Heart right ventricle (tissue), 16 donors: Measurements from ENCODE around the gene NOM1. TPM values are rescaled to one million over a fixed set of nuclear protein-coding genes. Genes with fewer than 3 reads are reported as not detected.
A peak's percentile ranks its signal among the peaks of the same experiment; 100 is the strongest.

Source experiments
- ATAC-seq, 8 donors: fragments of 200-7000 bp; cut with Tn5 transposase; one replicate each; pipeline ENCODE4 v1.9.1; 2020; ENCODE audit warnings: mild to moderate bottlenecking in 8 of 8, moderate library complexity in 8 of 8, moderate number of reproducible peaks in 1 of 8
- DNase-seq, 2 donors: peaks; one replicate each; pipeline ENCODE4 v3.0.0-alpha.2; 2020
- H3K27ac ChIP-seq, 10 donors: fragments of 200-600 bp; sonication (generic) in 2 of 10; one replicate each; pipeline versions ENCODE4 v1.5.0 to v1.8.0; 2020 to 2022; ENCODE audit warnings: mild to moderate bottlenecking in 3 of 10
- H3K27me3 ChIP-seq, 7 donors: fragments of 200-600 bp; one replicate each; pipeline ENCODE4 v1.8.0; 2021 to 2022; ENCODE audit warnings: mild to moderate bottlenecking in 2 of 7
- H3K36me3 ChIP-seq, 9 donors: fragments of 200-600 bp; sonication (generic) in 1 of 9; one replicate each; pipeline versions ENCODE4 v1.5.0 to v1.8.0; 2020 to 2022; ENCODE audit warnings: mild to moderate bottlenecking in 2 of 9
- H3K4me1 ChIP-seq, 9 donors: fragments of 200-600 bp; sonication (generic) in 1 of 9; one replicate each; pipeline versions ENCODE4 v1.5.0 to v1.8.0; 2020 to 2022; ENCODE audit warnings: mild to moderate bottlenecking in 4 of 9
- H3K4me3 ChIP-seq, 10 donors: fragments of 200-600 bp; sonication (generic) in 2 of 10; one replicate each; pipeline versions ENCODE4 v1.5.0 to v1.8.0; 2020 to 2022; ENCODE audit warnings: mild to moderate bottlenecking in 7 of 10, moderate library complexity in 2 of 10
- H3K9me3 ChIP-seq, 11 donors: fragments of 200-600 bp in 10 of 11; sonication (generic) in 2 of 11; one replicate each; pipeline versions ENCODE4 v1.5.0 to v1.8.0; 2013 to 2022; ENCODE audit warnings: mild to moderate bottlenecking in 2 of 11, control low read depth in 1 of 11, moderate library complexity in 1 of 11
- CTCF ChIP-seq, 9 donors: fragments of 200-600 bp; sonication (generic) in 2 of 9; IDR thresholded peaks; one replicate each; pipeline versions ENCODE4 v1.5.0 to v1.8.0; 2021 to 2022; ENCODE audit warnings: antibody characterized with exemption in 9 of 9, mild to moderate bottlenecking in 5 of 9, moderate library complexity in 1 of 9
- WGBS, 2 donors: extraction: QIAGEN DNeasy Blood & Tissue Kit; methylation state at CpG; one replicate each; pipeline ENCODE4 v1.1.7; 2013; ENCODE audit warnings: inconsistent platforms in 1 of 2; 5-methylcytosine and 5-hydroxymethylcytosine counted together
- intact Hi-C, 10 donors: fragments of 100-400 bp; cut with DNase I; formaldehyde crosslinking; loops; one replicate each; pipeline versions ENCODE4 v1.11.1 to v1.14.2; 2022
- polyA plus RNA-seq, 2 donors: library from polyadenylated mRNA; stranded (reverse); fragments of 200-250 nt; gene quantifications; one replicate each; pipeline ENCODE4 v1.2.3, GENCODE V29; 2013
- total RNA-seq, 10 donors: library from RNA; stranded (reverse); fragmentation: NEBNext Ultra II Directional in 3 of 10; extraction: Animal tissue kit (Norgen Biotek cat#: 25700) in 3 of 10; gene quantifications; one replicate each; pipeline versions ENCODE4 v1.2.1 to v1.2.4, GENCODE V29; 2021 to 2023
- donor health status: Arrhythmogenic right ventricular cardiomyopathy.
- donor health status: ischemic (EF 13 %, LVEDD 7.1; RV severe dilation, severe dysfunction).
- donor health status: healthy with polysubstance abuse.
- donor health status: DM: no; HTN: yes; CAD: no.
- donor health status: DM: no; HTN: no; CAD: no.
- donor health status: ischemic (EF 25% LVEDD 6.9; RV normal size, moderate dysfunction).
- donor health status: ischemic (EF 25% LVEDD 5.7; RV mildly dilated, moderate dysfunction).
- donor health status: healthy.
- donor health status: DM: yes; HTN: yes; CAD: no.
- donor health status: Ischemic cardiomyopathy.
- donor health status: ischemic (EF 35%, LVEDD 5.7; RV mildly dilated, moderate dysfunction).
- donor health status: nonischemic (EF 11% LVEDD 7.7; RV severe dilation, severe dysfunction).
- donor health status: DM: yes; HTN: yes; CAD: no.
- donor health status: PGD.
- donor health status: ischemic (EF 29% LVEDD 5.4; RV normal size, mild dysfunction).
- donor health status: nonischemic (EF 23%, LVEDD 6.1; RV moderate dilation, normal function).

NOM1 gene
- total and polyA plus RNA-seq, 12 donors, result 4.2 to 13.6 (median 8.3) TPM

DNA sequence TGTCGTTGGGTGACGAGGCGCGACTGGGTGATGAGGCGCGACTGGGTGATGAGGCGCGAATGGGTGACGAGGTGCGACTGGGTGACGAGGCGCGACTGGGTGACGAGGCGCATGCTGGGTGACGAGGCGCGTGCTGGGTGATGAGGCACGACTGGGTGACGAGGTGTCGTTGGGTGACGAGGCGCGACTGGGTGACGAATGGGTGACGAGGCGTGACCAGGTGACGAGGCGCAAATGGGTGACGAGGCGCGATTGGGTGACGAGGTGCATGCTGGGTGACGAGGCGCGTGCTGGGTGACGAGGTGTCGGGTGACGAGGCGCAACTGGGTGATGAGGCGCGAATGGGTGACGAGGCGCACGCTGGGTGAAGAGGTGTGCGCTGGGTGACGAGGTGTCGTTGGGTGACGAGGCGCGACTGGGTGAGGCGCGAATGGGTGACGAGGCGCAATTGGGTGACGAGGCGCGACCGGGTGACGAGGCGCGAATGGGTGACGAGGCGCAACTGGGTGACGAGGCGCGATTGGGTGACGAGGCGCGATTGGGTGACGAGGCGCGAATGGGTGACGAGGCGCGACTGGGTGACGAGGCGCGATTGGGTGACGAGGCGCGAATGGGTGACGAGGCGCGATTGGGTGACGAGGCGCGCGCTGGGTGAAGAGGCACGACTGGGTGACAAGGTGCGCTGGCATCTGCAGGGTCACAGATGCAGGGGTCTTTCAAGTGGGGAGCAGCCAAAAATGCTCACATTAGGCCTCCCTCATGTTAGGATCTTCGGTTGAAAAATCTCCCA lies 7.9 kb upstream of the NOM1 start:
- 98 to 99% methylated on average over 79 to 92 of the region's 92 CpGs for WGBS, 2 donors
- Histone ChIP-seq H3K27ac (no peak overlapping the region), H3K4me1 (no peaks in the 10 kb centered on the region), H3K9me3 (no peaks in the 10 kb centered on the region), H3K27me3 (peaks cover 6 to 48% (median 39%) of the 10 kb centered on the region in 7 donors), H3K36me3 (no peaks in the 10 kb centered on the region), H3K4me3 (no peak overlapping the region)
- DNase-seq, result no peak
- ATAC-seq, result no peak
- intact Hi-C loops, result loop anchor here in 1 of 10 donors (10.0 kb wide), 1 partner anchor 47 kb away; the partner anchor contains the start of gene LMBR1
- no peak for TF ChIP-seq CTCF (IDR thresholded peaks at IDR 0.05)

GRCh38 chr7:156942708-156943090 lies 6.8 kb upstream of the NOM1 start:
- Histone ChIP-seq H3K9me3 (no peaks in the 10 kb centered on the region), H3K4me1 (no peaks in the 10 kb centered on the region), H3K4me3 (no peak overlapping the region), H3K27me3 (peaks cover 6 to 48% (median 39%) of the 10 kb centered on the region in 7 donors), H3K27ac (no peak overlapping the region), H3K36me3 (no peaks in the 10 kb centered on the region)
- WGBS, 2 donors, result 22 to 32% methylated on average over 24 of the region's 24 CpGs
- DNase-seq, result no peak
- ATAC-seq, result peak in 4 of 8 donors; percentile 19 to 37 (median 34)
- no peak for TF ChIP-seq CTCF (IDR thresholded peaks at IDR 0.05)
- intact Hi-C loops, result loop anchor here in 1 of 10 donors (10.0 kb wide), 1 partner anchor 48 kb away; the partner anchor contains the start of gene LMBR1

GRCh38 chr7:156943091-156944041 lies 6.1 kb upstream of the NOM1 start:
- ATAC-seq, result peak in 6 of 8 donors; percentile 22 to 60 (median 26)
- H3K36me3 ChIP-seq, result no peaks in the 10 kb centered on the region
- H3K27me3 ChIP-seq, result peaks cover 6 to 48% (median 39%) of the 10 kb centered on the region in 7 donors
- no peaks in the 10 kb centered on the region for H3K4me1 ChIP-seq
- H3K4me3 ChIP-seq, result no peak overlapping the region
- no peak for DNase-seq
- WGBS, 2 donors, result 33 to 39% methylated on average over 36 of the region's 36 CpGs
- intact Hi-C loops, result loop anchor here in 1 of 10 donors (10.0 kb wide), 1 partner anchor 49 kb away; the partner anchor contains the start of gene LMBR1
- no peak overlapping the region for H3K27ac ChIP-seq
- TF ChIP-seq CTCF (IDR thresholded peaks at IDR 0.05), result no peak
- H3K9me3 ChIP-seq, result no peaks in the 10 kb centered on the region

DNA sequence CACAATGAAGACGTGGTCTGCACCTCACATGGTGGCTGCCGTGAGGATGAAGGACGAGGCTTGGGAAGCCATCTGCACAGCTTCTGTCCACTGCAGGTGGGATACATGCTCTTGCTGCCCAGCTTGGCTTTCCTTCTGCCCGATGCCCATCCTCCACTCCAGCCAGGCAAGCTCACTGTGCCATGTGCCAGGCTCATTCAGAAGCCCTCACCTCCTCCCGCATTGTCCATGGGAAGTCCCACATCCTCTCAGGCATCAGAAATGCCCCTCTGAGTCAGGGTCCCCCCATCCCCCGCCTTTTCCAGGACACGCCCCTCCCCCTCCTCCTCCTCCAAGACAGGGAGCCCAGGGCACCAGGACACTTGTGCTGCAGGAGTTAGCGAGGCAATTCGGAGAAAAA lies 4.6 kb upstream of the NOM1 start:
- WGBS, 2 donors, result 42 to 54% methylated on average over 9 of the region's 9 CpGs
- no peaks in the 10 kb centered on the region for H3K36me3 ChIP-seq
- peaks cover 6 to 44% (median 38%) of the 10 kb centered on the region in 7 donors for H3K27me3 ChIP-seq
- H3K27ac ChIP-seq, result no peak overlapping the region
- H3K4me1 ChIP-seq, result peaks cover 0 to 10% (median 0%) of the 10 kb centered on the region in 9 donors
- intact Hi-C loops, result loop anchor here in 3 of 10 donors (5.0 to 10.0 kb wide), 4 partner anchors 38 to 392 kb away; partner anchors contain the start of genes LMBR1 (in 2 of the 3) and DNAJB6 (in 1 of the 3)
- H3K9me3 ChIP-seq, result no peaks in the 10 kb centered on the region
- TF ChIP-seq CTCF (IDR thresholded peaks at IDR 0.05), result no peak
- no peak overlapping the region for H3K4me3 ChIP-seq
- ATAC-seq (no peak), DNase-seq (no peak)
